ENCODE data around the gene MIEF2. TPM values are rescaled to one million over a fixed set of nuclear protein-coding genes. Genes with fewer than 3 reads are reported as not detected.

MIEF2 gene
- total RNA-seq, 1 donor from 2014 or later: 6.4 TPM

DNA sequence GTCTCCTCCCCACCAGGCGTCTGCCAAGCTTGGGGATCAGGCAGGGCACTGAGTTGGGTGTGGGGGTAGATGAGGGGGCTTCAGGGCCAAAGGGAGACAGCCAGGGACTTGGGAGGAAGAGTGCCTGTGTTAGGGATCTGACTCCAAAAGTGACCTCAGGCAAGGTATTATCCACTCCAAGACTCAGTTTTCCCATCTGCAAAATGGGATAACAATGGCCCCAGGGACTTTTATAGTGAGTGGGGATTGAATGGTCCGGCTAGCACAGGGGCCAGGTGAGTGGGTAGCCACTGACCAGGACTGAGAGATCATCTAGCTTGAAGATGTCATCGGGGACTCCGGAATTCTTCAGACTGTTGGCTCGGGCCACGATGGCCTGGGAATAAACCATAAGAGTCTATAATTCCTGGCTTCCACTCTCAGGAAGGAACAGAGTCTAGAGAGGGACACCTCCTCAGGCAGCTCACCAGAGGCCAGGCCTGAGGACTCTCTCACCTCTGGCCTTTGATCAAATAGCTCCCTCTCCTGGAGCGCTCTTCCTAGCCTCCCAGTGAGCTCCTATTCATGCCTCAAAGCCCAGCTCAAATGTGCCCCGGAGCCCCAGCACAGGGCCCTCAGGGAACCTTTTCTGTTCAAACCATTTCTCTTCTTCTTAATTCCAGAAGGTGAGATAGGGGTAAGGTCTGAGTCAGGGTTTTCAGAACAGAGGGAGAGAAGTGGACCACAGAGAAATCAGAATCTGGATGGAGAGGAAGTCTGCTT is 5.4 kb upstream of the MIEF2 start:
- DNase-seq (ENCODE audit: low spot score): no peak
- ATAC-seq: no peak

DNA sequence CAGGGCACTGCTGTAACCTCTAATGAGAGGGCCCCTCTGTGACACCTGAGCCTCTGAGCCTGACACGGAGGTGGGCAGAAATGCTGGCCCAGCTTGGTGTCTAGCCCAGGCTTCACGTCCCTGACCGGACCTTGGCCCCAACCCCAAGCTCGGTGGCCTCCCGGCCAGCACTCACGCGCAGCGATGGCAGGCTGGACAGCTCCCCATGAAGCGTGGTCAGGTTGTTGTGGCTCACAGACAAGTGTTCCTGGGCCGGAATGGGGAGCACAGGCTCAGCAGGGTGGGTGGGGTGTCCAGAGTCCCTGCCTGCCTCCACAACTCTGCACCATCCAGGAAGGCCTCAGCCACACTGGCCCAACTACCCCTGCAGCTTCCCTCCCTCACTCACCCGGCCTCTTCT is 4.1 kb upstream of the MIEF2 start:
- DNase-seq (ENCODE audit: low spot score) (no peak), ATAC-seq (no peak)

DNA sequence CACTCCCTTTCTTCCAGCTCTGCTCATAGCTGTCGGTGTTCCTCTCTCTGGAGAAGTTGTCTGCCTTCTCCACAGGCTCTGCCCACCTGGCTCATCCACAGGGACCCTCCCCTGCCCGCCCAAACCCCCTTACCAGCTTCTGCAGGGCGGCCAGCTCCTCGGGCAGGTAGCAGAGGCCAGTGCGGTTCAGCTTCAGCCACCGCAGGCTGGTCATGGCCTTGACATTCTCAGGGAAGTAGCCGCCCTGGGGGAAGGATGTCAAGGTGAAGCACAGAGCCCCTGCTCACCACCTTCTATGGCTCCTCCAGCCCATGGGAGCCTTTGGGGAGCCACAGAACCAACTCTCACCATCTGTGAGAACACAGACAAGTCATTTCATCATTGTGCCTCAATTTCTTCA is 3.7 kb upstream of the MIEF2 start:
- DNase-seq (ENCODE audit: low spot score) (no peak), ATAC-seq (no peak)

DNA sequence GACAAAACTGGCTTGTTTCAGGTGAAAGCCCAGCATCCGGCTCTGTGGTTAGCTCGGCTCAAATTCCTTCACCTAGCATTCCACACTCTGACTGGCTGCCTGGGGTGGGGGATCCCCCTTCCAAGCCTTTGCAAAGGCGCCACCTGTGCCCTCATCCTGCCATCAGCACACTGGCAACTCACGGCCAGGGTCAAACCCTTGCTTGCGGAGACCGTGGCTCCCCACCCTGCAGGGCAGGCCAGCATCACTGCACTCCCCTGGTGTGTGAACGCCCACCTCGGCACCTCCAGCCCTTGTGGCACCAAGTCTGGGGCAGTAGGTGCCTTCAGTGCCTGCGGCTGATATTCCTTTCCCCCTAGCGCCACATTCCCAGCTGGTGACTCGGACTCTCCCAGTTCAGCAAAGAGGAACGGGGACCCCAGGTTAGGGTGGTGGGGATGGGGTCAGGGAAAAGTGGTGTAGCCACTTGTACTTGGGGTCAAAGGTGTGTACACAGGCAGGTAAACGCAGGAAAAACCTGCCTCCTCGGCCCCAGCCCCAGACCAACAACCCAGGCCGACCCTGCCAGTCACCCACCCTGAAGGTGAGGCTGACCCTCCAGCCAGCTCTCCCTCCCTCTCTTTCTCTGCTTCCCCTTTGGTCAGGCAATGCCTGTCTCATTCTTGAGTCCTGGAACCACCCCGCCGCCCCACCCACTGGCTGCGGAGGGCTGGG is 3.0 kb upstream of the MIEF2 start:
- ATAC-seq: peak; percentile 20
- no peak for DNase-seq (ENCODE audit: low spot score)

DNA sequence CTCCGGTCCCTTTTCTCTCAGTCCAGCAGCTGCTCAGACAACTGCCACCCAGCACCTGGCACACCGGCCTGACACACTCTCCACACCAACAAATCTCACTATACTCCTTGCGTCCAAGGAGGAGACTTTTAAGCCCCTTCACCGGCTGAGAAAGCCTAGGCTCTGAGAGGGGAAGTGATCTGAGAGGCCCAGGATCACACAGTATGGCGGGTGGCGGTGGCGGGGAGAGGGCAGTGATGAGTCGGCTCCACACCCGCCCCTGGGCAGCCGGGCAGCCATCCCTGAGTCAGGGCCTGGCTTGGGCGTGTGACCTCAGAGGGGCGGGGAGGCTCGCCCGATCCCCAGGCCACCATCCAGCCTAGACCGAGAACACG is 2.5 kb upstream of the MIEF2 start:
- DNase-seq (ENCODE audit: low spot score) (no peak), ATAC-seq (peak; percentile 61)

DNA sequence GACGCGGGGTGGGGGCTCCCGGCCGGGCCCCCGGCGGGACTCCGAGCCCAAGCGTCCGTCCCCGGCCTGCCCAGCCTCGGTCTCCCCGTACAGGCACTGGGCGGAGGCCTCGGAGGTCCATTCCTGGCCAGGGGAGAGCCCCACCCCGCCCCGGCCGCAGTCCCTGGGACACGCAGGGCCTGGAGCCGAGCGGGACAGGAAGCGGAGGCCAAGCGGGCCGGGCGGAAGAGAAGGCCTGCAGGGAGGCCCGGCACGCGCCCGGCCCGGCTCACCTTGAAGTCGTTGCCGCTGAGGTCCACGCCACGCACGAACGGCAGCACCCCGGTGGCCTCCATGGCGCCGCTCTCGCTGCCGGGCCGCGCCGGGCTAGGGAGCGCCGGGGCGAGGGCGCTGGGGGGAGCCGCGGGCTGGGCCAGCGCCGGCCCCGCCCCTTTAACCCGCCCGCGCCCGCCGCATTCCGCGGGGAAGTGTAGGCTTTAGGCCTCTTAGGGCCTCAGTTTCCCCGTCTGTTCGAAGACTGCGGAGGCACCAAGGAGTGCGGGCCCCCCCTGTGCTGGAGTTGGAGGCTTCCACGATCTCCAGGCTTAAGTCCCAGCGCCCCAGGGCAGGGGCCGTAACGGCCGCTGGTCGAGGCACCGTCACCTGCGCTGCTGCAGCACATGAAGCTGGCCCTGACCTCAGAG is 2.0 kb upstream of the MIEF2 start, which contains the start of gene FLII:
Gene FLII, minus strand, starts transcription at position 383 of the 683 bp plus-strand sequence. Its CDS starts 48 bp downstream, at position 335.
- ATAC-seq (peak; percentile 72), DNase-seq (ENCODE audit: low spot score) (peak; percentile 77)

DNA sequence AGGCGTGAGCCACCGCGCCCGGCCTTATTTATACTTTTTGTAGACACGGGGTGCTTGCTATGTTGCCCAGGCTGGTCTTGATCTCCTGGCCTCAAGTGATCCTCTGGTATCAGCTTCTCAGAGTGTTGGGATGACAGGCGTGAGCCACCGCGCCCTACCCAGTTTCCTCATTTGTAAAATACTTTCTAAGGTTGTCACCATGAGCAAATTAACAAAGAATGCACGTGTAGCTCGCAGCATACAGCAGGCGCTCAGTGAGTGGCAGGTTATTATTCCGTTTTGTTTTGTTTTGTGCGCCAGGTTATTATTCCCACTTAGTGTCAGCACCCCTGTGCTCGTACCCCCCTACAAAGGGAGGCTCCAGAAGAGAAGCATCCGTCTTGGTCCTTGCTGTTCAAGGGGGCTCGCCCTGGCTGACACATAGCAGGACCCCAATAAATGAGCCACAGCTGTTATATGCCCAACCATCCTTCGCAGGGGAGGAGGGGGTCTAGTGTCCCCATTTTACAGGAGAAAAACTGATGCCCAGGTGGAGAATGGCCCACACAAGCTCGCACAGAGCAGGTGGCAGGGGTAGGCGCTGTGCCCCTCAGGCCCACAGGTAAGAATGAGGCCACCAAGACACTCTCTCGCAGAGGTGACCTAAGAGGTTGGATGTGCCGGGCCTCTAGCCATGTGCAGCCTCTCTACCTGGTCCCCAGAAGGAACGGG is 686 bp upstream of the MIEF2 start:
- ATAC-seq (no peak), DNase-seq (ENCODE audit: low spot score) (no peak)

DNA sequence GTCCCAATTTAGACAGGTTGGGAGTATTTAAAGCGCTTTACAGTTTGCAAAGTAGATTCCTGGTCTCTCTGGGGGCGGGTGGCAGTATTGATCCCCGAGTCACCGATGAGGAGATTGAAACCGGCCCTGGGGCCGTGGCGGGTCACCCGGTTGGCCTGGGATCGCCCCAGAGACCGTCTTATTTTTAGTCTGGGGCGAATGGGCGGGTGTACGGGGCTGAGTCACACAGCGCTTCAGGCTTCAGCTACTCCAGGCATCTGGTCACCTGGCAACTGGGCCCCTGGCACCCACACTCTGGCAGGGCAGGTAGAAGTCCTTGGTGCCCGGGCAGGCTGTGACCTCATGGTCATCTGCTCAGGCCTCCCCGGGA is 669 bp downstream of the MIEF2 start:
- peak; percentile 63 for ATAC-seq
- DNase-seq (ENCODE audit: low spot score): peak; percentile 86

DNA sequence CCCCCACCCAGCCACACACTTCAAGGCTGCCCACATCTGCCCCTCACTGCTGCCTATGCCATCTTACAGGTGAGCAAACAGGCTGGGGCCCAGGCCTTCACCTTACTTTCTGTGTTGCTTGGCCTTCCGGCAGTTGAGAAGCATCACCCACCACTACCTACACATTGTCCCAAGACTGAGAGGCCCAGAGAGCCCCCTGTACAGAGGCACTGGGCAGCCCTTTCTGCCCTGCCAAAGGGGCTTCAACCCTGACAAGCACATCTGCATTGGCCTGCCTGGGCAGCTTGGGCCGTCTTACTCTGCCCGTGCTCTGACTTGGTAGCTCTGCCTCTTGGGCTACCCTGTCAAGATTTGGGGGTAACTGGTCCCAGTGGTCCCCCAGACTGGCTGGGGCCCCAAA is 1.2 kb downstream of the MIEF2 start:
- ATAC-seq: no peak
- DNase-seq (ENCODE audit: low spot score): no peak

DNA sequence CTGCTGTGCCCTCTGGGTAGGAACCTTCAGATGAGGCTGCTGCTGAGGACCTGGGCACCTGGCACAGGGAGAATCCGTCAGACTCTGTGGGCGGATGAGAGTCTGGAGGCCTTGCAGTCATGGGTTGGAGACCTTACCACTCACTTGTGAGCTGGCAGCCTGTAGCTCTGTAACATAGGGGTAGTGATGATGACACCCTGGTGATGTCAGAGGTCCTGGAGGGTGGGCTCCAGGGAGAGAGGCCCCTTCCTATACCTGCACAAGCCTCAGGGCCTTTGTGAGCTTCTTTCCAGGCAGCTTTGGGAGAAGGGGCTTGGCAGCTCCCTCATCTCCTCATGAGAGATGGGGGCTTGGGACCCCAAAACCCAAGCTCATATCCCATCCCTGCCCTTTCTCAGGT is 1.6 kb downstream of the MIEF2 start:
- no peak for DNase-seq (ENCODE audit: low spot score)
- no peak for ATAC-seq

DNA sequence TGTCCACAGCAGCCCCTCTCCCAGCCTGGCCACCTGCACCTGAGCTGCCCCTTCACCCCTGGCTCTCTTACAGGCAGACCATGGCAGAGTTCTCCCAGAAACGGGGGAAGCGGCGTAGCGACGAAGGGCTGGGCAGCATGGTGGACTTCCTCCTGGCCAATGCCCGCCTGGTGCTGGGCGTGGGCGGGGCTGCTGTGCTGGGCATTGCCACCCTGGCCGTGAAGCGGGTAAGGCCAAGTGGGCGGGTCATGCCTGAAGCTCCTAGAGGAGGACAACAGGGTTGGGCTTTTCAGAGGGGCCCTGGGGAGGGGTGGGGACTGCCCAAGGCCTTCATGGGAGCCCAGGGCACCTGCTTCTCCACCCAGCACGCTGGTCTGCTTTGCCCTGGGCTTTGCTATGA is 2.2 kb downstream of the MIEF2 start:
- ATAC-seq: no peak
- DNase-seq (ENCODE audit: low spot score): no peak

DNA sequence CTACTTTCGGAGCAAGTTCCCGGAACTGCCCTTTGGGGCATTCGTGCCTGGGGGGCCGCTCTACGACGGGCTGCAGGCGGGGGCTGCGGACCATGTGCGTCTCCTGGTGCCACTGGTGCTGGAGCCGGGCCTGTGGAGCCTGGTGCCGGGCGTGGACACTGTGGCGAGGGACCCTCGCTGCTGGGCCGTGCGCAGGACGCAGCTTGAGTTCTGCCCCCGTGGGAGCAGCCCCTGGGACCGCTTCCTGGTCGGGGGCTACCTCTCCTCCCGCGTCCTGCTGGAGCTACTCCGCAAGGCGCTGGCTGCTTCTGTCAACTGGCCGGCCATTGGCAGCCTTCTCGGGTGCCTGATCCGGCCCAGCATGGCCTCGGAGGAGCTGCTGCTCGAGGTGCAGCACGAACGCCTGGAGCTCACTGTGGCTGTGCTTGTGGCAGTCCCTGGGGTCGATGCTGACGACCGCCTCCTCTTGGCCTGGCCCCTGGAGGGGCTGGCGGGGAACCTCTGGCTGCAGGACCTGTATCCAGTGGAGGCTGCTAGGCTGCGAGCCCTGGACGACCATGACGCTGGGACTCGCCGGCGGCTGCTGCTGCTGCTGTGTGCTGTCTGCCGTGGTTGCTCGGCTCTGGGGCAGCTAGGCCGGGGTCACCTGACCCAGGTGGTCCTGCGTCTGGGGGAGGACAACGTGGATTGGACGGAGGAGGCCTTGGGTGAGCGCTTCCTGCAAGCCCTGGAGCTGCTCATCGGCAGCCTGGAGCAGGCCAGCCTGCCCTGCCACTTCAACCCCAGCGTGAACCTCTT is 3.6 kb downstream of the MIEF2 start:
- no peak for ATAC-seq
- no peak for DNase-seq (ENCODE audit: low spot score)

DNA sequence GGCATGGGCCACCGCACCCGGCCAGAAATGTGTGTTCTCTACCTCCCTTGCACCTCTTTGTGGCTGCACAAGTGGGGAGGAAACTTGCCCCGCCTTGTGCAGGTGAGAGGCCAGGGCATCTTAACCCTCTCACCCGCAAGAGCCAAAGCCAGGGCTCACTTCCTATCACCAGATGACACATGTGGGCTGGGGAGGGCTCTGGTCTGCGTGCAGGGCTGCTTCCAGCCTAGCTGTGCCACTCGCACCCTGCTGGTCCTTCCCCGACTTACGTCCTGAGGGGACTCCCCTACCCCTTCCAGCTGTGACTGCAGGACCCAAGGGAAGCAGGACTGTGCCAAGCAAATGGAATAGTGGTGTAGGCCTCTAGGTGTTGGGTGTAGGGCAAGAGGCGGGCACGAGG is 6.9 kb downstream of the MIEF2 start:
- no peak for DNase-seq (ENCODE audit: low spot score)

DNA sequence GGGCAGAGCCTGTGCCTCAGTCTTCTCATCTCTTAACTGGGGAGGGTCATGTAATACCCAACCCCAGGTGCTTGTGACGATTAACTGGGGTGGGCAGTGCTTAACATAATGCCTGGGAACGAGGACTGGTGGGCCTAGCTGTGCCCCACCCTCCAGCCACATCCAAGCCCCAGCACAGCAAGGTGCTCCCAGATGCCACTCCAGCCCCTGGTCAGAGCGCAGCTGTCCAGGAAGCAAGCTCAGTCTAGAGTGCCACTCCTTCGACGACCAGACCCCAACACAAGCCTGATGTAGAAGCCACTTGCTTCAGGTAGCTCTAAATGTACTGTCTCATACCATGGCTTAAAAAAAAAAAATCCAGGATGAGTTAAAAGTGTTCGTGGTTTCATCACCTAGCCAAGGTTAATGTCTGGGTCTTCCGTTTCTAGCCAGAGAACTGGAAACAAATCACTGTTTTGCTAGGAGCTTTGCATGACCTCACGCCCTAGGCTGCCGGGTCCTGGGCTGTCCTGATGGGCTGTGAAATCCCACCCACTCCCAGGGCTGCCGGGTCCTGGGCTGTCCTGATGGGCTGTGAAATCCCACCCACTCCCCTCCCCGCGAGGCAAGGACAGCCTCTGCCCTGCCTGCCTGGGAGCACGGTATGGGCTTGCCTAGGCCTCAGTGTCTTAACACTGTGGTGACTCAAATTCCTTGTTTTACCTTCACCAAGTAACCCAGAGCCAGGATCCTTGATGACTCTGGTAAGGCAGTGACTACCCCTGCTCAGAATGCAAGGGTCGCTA is 7.7 kb downstream of the MIEF2 start:
- DNase-seq (ENCODE audit: low spot score) (no peak), ATAC-seq (peak; percentile 20)

More for the DNA sequence above, 6.9 kb downstream of the MIEF2 start:
- no peak for ATAC-seq

DNA sequence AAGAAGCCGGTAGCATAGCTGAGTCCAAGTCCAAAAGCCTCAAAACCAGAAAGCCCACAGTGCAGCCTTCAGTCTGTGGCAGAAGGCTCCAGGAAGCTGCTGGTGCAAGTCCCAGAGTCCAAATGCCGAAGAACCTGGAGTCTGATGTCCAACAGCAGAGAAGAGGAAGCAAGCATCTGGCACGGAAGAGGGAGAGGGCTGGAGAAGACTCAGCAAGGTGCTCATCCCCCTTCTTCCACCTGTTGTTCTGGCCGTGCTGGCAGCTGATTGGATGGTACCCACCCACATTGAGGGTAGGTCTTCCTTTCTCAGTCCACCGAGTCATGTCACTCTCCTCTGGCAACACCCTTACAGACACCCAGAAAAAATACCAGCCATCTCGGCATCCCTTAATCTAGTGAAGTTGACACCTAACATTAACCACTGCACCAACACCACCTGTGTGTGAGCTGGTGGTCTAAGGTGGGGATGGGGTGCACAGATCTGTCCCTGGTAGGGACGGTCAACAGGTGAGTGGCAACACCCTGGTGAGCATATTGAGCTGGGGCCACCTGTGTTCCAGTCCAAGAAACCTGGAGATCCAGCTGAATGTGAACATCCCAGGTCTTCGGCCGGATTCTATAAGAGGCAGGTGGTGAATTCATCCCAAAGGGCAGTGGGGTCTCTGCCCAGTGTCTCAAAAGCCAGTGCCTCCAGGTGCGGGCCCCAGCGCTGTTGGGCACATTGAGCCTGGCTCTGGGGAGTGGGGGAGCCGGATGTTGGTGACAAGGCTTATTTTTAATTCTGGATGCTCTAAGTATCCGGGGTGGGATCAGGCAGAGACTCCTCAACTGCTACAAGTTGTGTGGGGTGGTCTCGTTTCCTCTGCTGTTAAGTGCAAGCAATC is 9.8 kb downstream of the MIEF2 start:
- ATAC-seq (peak; percentile 13), DNase-seq (ENCODE audit: low spot score) (no peak)

DNA sequence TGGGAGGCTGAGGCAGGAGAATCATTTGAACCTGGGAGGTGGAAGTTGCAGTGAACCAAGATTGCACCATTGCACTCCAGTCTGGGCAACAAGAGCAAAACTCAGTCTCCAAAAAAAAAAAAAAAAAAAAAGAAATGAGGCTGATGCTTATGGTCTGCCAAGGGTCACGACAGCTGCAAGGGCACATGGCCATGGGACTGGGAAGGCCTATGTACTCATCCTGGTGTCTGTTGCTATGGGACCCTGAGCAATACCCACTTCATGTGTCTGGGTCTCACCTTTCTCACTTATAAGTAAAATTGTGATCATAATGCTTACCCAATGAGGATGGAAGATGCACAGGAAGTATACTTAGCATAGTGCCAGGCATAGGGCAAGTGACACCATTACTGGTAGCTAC is 16.6 kb downstream of the MIEF2 start:
- no peak for ATAC-seq
- DNase-seq (ENCODE audit: low spot score): no peak

DNA sequence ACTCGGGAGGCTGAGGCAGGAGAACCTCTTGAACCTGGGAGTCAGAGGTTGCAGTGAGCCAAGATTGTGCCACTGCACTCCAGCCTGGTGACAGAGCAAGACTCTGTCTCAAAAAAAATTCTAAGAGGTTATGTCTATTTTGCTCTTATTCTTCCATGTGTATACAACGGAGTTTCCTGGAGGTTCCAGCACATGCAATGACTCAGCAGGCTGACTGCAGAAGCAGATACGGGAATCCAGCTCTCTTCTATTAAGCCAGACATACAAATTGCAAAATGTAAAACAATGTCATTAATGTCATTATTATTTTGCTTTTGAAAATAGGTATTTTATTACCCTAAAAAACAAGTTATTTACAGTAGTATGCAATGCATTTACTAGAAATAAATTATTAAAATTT is 18.4 kb downstream of the MIEF2 start:
- no peak for DNase-seq (ENCODE audit: low spot score)
- ATAC-seq: no peak

DNA sequence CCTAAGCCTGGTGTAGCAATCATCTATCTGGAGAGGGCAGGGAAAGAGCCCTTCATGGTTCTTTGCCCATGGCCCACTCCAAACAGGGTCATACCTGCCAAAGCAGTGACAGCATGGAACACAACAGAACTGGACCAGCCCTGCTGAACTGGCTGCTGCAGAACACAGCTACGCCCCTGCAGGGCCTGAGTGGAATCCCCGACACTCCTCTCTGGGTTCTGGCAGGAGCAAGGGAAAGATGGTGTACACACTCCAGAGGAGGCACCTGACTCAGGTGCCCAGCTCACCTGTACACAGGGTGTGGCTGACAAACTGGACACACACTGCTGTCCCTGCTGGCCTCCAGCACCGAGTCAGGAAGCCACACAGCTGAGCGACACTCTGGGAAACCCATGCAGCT is 19.8 kb downstream of the MIEF2 start:
- no peak for ATAC-seq
- DNase-seq (ENCODE audit: low spot score): no peak

Data from left lobe of liver (tissue), 2 donors.